ENCODE measurements around the gene MFF. TPM values are rescaled to one million over a fixed set of nuclear protein-coding genes. Genes with fewer than 3 reads are reported as not detected.

MFF gene
- total RNA-seq, 1 experiment from 2014 or later, result 161 TPM

GRCh38 chr2:227324642-227324994 is 433 bp upstream of the MFF start:
- H3K9me3 ChIP-seq, result peaks cover 10% of the 10 kb centered on the region; the same call in 1 of the 2 replicates
- intact Hi-C loops (cut with micrococcal nuclease; ENCODE audit: unreplicated experiment), result loop anchor here (1.0 to 10.0 kb wide), 3 partner anchors 11 to 160 kb away; partner anchors contain the start of genes COL4A3 and COL4A4
- peak in 1 of 2 experiments; percentile 16 for DNase-seq

GRCh38 chr2:227325839-227326195 is 766 bp downstream of the MFF start:
- DNase-seq, result peak; percentile 31 to 34
- no peaks in the 10 kb centered on the region for H3K36me3 ChIP-seq (ENCODE audit: control insufficient read depth, insufficient read depth, low read length)
- H3K9me3 Mint-ChIP-seq (ENCODE audit: unreplicated experiment), result peaks cover 20% of the 10 kb centered on the region
- H3K27ac Mint-ChIP-seq (ENCODE audit: unreplicated experiment), result peak overlapping the region; percentile 84
- intact Hi-C loops (cut with micrococcal nuclease; ENCODE audit: unreplicated experiment), result loop anchor here (1.0 to 10.0 kb wide), 3 partner anchors 85 to 196 kb away; partner anchors contain the start of genes COL4A3 and COL4A4
- BruUV-seq (replicated peaks), result no TSS peak
- ChIA-PET CTCF (interaction anchor here (0.5 to 0.7 kb wide), 2 partner anchors 11 to 205 kb away, joined by 3 read pairs; no protein-coding TSS in a partner anchor), POLR2A (no interaction called here)
- H3K36me3 Mint-ChIP-seq (ENCODE audit: insufficient read depth, unreplicated experiment), result peaks cover 36% of the 10 kb centered on the region
- no peaks in the 10 kb centered on the region for H3K4me1 Mint-ChIP-seq (ENCODE audit: low read depth, unreplicated experiment)
- no peaks in the 10 kb centered on the region for H3K27me3 Mint-ChIP-seq (ENCODE audit: insufficient read depth, unreplicated experiment)
- no peak for TF ChIP-seq CTCF (IDR thresholded peaks at IDR 0.05; ENCODE audit: insufficient read depth in 1 of 2, low read depth in 1 of 2, low read length in 1 of 2, severe bottlenecking in 1 of 2, unreplicated experiment in 1 of 2)
- H3K9me3 ChIP-seq, result peaks cover 10% of the 10 kb centered on the region; the same call in 1 of the 2 replicates
- H3K4me3 Mint-ChIP-seq (ENCODE audit: unreplicated experiment), result peak overlapping the region; percentile 80
- H3K4me3 ChIP-seq (ENCODE audit: low read depth, low read length), result peak overlapping the region; percentile 71
- H3K27me3 ChIP-seq (replicated peaks; ENCODE audit: control insufficient read depth, insufficient read depth, low read length), result no peaks in the 10 kb centered on the region
- peaks cover 12% of the 10 kb centered on the region; the same call in 1 of the 2 replicates for H3K4me1 ChIP-seq

More at GRCh38 chr2:227324642-227324994, 433 bp upstream of the MFF start:
- TF ChIP-seq CTCF (IDR thresholded peaks at IDR 0.05; ENCODE audit: insufficient read depth in 1 of 2, low read depth in 1 of 2, low read length in 1 of 2, severe bottlenecking in 1 of 2, unreplicated experiment in 1 of 2), result no peak
- ChIA-PET CTCF (interaction anchor here (0.6 to 0.8 kb wide), 2 partner anchors 17 to 138 kb away, joined by 3 read pairs; no protein-coding TSS in a partner anchor), POLR2A (interaction anchor here (0.6 kb wide), 1 partner anchor 143 kb away, joined by 9 read pairs; no protein-coding TSS in a partner anchor)
- Histone ChIP-seq H3K27me3 (replicated peaks; ENCODE audit: control insufficient read depth, insufficient read depth, low read length) (no peaks in the 10 kb centered on the region), H3K4me1 (peaks cover 12% of the 10 kb centered on the region; the same call in 1 of the 2 replicates), H3K4me3 (ENCODE audit: low read depth, low read length) (peak overlapping the region; percentile 71), H3K36me3 (ENCODE audit: control insufficient read depth, insufficient read depth, low read length) (no peaks in the 10 kb centered on the region)
- no peaks in the 10 kb centered on the region for H3K4me1 Mint-ChIP-seq (ENCODE audit: low read depth, unreplicated experiment)
- peaks cover 35% of the 10 kb centered on the region for H3K36me3 Mint-ChIP-seq (ENCODE audit: insufficient read depth, unreplicated experiment)
- peak overlapping the region; percentile 84 for H3K27ac Mint-ChIP-seq (ENCODE audit: unreplicated experiment)
- BruUV-seq (replicated peaks), result TSS peak; percentile 86
- H3K9me3 Mint-ChIP-seq (ENCODE audit: unreplicated experiment), result peaks cover 24% of the 10 kb centered on the region
- peak overlapping the region; percentile 80 for H3K4me3 Mint-ChIP-seq (ENCODE audit: unreplicated experiment)
- no peaks in the 10 kb centered on the region for H3K27me3 Mint-ChIP-seq (ENCODE audit: insufficient read depth, unreplicated experiment)

GRCh38 chr2:227326783-227327182 is 1.7 kb downstream of the MFF start:
- peak overlapping the region; percentile 71 for H3K4me3 ChIP-seq (ENCODE audit: low read depth, low read length)
- H3K4me1 ChIP-seq, result peaks cover 12% of the 10 kb centered on the region; the same call in 1 of the 2 replicates
- ChIA-PET CTCF (no interaction called here), POLR2A (no interaction called here)
- no peaks in the 10 kb centered on the region for H3K27me3 Mint-ChIP-seq (ENCODE audit: insufficient read depth, unreplicated experiment)
- intact Hi-C loops (cut with micrococcal nuclease; ENCODE audit: unreplicated experiment), result loop anchor here (10.0 kb wide), 1 partner anchor 162 kb away; the partner anchor contains the start of genes COL4A3 and COL4A4
- H3K4me3 Mint-ChIP-seq (ENCODE audit: unreplicated experiment), result peak overlapping the region; percentile 80
- no TSS peak for BruUV-seq (replicated peaks)
- peaks cover 20% of the 10 kb centered on the region for H3K9me3 Mint-ChIP-seq (ENCODE audit: unreplicated experiment)
- peaks cover 44% of the 10 kb centered on the region for H3K36me3 Mint-ChIP-seq (ENCODE audit: insufficient read depth, unreplicated experiment)
- no peaks in the 10 kb centered on the region for H3K27me3 ChIP-seq (replicated peaks; ENCODE audit: control insufficient read depth, insufficient read depth, low read length)
- DNase-seq, result no peak
- TF ChIP-seq CTCF (IDR thresholded peaks at IDR 0.05; ENCODE audit: insufficient read depth in 1 of 2, low read depth in 1 of 2, low read length in 1 of 2, severe bottlenecking in 1 of 2, unreplicated experiment in 1 of 2), result no peak
- H3K36me3 ChIP-seq (ENCODE audit: control insufficient read depth, insufficient read depth, low read length), result no peaks in the 10 kb centered on the region
- H3K9me3 ChIP-seq, result peaks cover 10% of the 10 kb centered on the region; the same call in 1 of the 2 replicates
- H3K4me1 Mint-ChIP-seq (ENCODE audit: low read depth, unreplicated experiment), result no peaks in the 10 kb centered on the region
- H3K27ac Mint-ChIP-seq (ENCODE audit: unreplicated experiment), result no peak overlapping the region

Data from Caco-2 (cell line).